GM18867 (cell line): ENCODE results near the gene HSF2BP.
"Not testable (repeated sequence)": the region's sequence is repeated elsewhere in the genome, so short reads cannot be mapped to it uniquely, and the experiment has no call there.

Experiments
- ATAC-seq: cut with Tn5 transposase; IDR thresholded peaks from one replicate; pipeline ENCODE4 v1.9.1; 2021; ENCODE audit warnings: mild to moderate bottlenecking, moderate library complexity; ENCODE audit not compliant: unreplicated experiment

The HSF2BP gene

GRCh38 chr21:43659136-43660000 lies at the start of gene HSF2BP, which contains the start of gene RRP1B:
TSS of gene HSF2BP (minus strand) at chr21:43659488. CDS start at chr21:43658096, 1,392 bp downstream.
TSS of gene RRP1B (plus strand) at chr21:43659560. CDS start at chr21:43659665, 105 bp downstream.
- ATAC-seq = peak; percentile 76

- ATAC-seq = no peak
Observed at GRCh38 chr21:43708745-43709381, 49.6 kb upstream of the HSF2BP start.

- ATAC-seq = no peak
Observed at GRCh38 chr21:43707462-43707861, 48.2 kb upstream of the HSF2BP start.

GRCh38 chr21:43703035-43703880 lies 44.0 kb upstream of the HSF2BP start:
- ATAC-seq = no peak

- ATAC-seq = no peak
Observed at GRCh38 chr21:43702785-43703034, 43.4 kb upstream of the HSF2BP start.

- no peak for ATAC-seq
Observed at GRCh38 chr21:43701936-43702784, 42.9 kb upstream of the HSF2BP start.

GRCh38 chr21:43699933-43700599 lies 40.8 kb upstream of the HSF2BP start:
- no peak for ATAC-seq

- ATAC-seq = not testable (repeated sequence)
Observed at GRCh38 chr21:43699492-43699777, 40.1 kb upstream of the HSF2BP start.

- no peak for ATAC-seq
Observed at GRCh38 chr21:43697758-43698643, 38.7 kb upstream of the HSF2BP start.

GRCh38 chr21:43696214-43696613 lies 36.9 kb upstream of the HSF2BP start:
- ATAC-seq = no peak

- ATAC-seq = no peak
Observed at GRCh38 chr21:43694437-43695079, 35.3 kb upstream of the HSF2BP start.

GRCh38 chr21:43693981-43694380 lies 34.7 kb upstream of the HSF2BP start:
- no peak for ATAC-seq

- ATAC-seq = no peak
Observed at GRCh38 chr21:43692949-43693348, 33.7 kb upstream of the HSF2BP start.

- ATAC-seq = no peak
Observed at GRCh38 chr21:43691801-43692200, 32.5 kb upstream of the HSF2BP start.

- ATAC-seq = no peak
Observed at GRCh38 chr21:43691086-43691795, 32.0 kb upstream of the HSF2BP start.

- no peak for ATAC-seq
Observed at GRCh38 chr21:43690346-43690745, 31.1 kb upstream of the HSF2BP start.

- no peak for ATAC-seq
Observed at GRCh38 chr21:43689556-43690337, 30.5 kb upstream of the HSF2BP start.
